ENCODE data around the gene ZSCAN5B.
"Not testable (repeated sequence)": the region's sequence is repeated elsewhere in the genome, so short reads cannot be mapped to it uniquely, and the experiment has no call there.

The ZSCAN5B gene

DNA sequence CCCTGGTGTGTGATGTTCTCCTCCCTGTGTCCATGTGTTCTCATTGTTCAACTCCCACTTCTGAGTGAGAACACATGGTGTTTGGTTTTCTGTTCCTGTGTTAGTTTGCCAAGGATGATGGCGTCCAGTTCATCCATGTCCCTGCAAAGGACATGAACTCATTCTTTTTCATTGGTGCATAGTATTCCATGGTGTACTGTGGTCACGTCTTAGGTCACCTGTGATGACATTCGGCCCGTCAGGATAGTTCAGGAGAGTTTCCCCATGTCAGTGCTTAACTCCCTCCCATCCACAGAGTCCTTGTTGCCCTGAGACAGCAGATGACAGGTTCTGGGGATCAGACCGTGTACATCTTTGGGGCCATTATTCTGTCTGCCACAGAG is 47.9 kb downstream of the ZSCAN5B start:
- no peak for DNase-seq (ENCODE audit: insufficient read length, low spot score)
- TF ChIP-seq, protein P1, sequence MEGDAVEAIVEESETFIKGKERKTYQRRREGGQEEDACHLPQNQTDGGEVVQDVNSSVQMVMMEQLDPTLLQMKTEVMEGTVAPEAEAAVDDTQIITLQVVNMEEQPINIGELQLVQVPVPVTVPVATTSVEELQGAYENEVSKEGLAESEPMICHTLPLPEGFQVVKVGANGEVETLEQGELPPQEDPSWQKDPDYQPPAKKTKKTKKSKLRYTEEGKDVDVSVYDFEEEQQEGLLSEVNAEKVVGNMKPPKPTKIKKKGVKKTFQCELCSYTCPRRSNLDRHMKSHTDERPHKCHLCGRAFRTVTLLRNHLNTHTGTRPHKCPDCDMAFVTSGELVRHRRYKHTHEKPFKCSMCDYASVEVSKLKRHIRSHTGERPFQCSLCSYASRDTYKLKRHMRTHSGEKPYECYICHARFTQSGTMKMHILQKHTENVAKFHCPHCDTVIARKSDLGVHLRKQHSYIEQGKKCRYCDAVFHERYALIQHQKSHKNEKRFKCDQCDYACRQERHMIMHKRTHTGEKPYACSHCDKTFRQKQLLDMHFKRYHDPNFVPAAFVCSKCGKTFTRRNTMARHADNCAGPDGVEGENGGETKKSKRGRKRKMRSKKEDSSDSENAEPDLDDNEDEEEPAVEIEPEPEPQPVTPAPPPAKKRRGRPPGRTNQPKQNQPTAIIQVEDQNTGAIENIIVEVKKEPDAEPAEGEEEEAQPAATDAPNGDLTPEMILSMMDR (IDR thresholded peaks at IDR 0.05; ENCODE audit: insufficient read depth, missing control alignments), result no peak
- FAIRE-seq, result no peak

- not testable (repeated sequence) for DNase-seq (ENCODE audit: insufficient read length, low spot score); FAIRE-seq
These were observed 48.5 kb downstream of the ZSCAN5B start for GRCh38 chr19:56148955-56149655.

DNA sequence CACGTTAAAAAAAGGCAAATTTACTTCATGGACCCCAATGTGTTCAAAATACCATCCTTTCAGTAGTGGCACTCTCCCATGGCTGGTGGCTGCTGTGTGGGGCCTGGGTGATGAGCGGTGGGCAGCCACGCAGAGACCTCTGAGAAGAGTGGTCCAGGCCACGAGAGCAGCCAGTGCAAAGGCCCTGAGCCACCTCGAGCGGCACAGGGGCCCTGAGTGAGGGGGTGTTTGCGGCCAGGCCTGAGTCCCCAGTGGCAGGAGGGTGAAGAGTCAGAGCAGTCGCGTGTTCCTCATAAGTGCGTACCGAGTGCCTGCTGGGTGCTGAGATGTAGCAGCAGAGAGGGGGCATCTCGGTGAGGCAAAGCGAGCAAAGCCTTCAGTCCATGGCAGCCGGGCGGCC is 49.5 kb downstream of the ZSCAN5B start:
- TF ChIP-seq, protein P1 (IDR thresholded peaks at IDR 0.05; ENCODE audit: insufficient read depth, missing control alignments), result no peak
- no peak for FAIRE-seq
- no peak for DNase-seq (ENCODE audit: insufficient read length, low spot score)

- FAIRE-seq, result no peak
- TF ChIP-seq, protein P1 (IDR thresholded peaks at IDR 0.05; ENCODE audit: insufficient read depth, missing control alignments), result no peak
- DNase-seq (ENCODE audit: insufficient read length, low spot score), result no peak
These were observed 50.3 kb downstream of the ZSCAN5B start for GRCh38 chr19:56147307-56147706.

- DNase-seq (ENCODE audit: insufficient read length, low spot score) (no peak), FAIRE-seq (no peak)
- TF ChIP-seq, protein P1 (IDR thresholded peaks at IDR 0.05; ENCODE audit: insufficient read depth, missing control alignments), result no peak
These were observed 50.7 kb downstream of the ZSCAN5B start for GRCh38 chr19:56146904-56147303.

DNA sequence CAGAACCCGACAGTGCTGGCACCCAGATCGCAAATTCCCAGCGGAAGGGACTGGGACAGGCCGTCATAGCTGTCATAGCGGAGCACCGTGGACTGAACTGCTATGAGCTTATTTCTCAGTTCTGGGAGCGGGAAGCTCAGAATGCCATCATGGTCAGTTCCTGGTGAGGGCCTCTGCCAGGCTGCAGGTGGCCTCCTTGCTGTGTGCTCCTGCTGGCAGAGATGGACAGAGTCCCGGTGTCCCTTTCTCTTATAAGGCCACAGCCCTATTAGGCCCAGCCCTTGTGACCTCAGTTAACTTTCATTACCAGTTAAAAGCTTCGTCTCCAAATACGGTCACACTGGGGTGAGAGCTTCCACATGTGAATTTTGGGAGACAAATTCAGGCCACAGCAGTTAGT is 51.9 kb downstream of the ZSCAN5B start:
- FAIRE-seq, result no peak
- no peak for DNase-seq (ENCODE audit: insufficient read length, low spot score)
- TF ChIP-seq, protein P1 (IDR thresholded peaks at IDR 0.05; ENCODE audit: insufficient read depth, missing control alignments), result no peak

DNA sequence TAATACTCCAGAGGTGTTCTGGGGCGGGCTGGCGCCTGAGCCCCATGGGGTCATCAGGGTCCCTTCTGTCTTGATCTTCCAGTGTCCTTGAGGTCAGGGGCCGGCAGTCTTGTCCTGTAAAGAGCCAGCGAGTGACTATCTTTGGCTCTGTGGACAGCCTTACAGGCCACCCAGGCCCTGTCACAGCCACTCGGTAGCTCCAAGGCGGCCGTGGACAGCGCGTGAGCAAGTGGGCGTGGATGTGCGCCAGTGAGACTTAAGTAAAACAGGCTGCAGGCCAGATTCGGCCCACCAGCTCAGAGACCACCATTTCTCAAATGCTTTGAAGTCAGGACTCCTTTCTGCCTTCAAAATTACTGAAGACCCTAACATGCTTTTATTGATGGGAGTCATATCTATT is 52.8 kb downstream of the ZSCAN5B start:
- FAIRE-seq, result no peak
- DNase-seq (ENCODE audit: insufficient read length, low spot score), result no peak
- TF ChIP-seq, protein P1 (IDR thresholded peaks at IDR 0.05; ENCODE audit: insufficient read depth, missing control alignments), result no peak

GRCh38 chr19:56144376-56144775 is 53.2 kb downstream of the ZSCAN5B start:
- TF ChIP-seq, protein P1 (IDR thresholded peaks at IDR 0.05; ENCODE audit: insufficient read depth, missing control alignments), result no peak
- DNase-seq (ENCODE audit: insufficient read length, low spot score), result no peak
- no peak for FAIRE-seq

Data from D721Med (cell line).